Vagina (tissue), 2 donors: ENCODE data around the gene HSPA5. TPM values are rescaled to one million over a fixed set of nuclear protein-coding genes. Genes with fewer than 3 reads are reported as not detected.

Experiments used
- DNase-seq, 2 donors: peaks; one replicate each; pipeline ENCODE4 v3.0.0-alpha.2; 2017; ENCODE audit errors: extremely low spot score in 2 of 2
- H3K27ac ChIP-seq: fragments of 200-600 bp; sonication (generic); one replicate; pipeline ENCODE4 v1.5.1; 2019
- H3K27me3 ChIP-seq: fragments of 200-600 bp; sonication (generic); one replicate; pipeline ENCODE4 v1.5.1; 2019
- H3K36me3 ChIP-seq, 2 donors: fragments of 200-600 bp; sonication (generic); one replicate each; pipeline ENCODE4 v1.5.1; 2017 to 2019
- H3K4me1 ChIP-seq: fragments of 200-600 bp; sonication (generic); one replicate; pipeline ENCODE4 v1.5.1; 2019
- H3K4me3 ChIP-seq, 2 donors: fragments of 200-600 bp; sonication (generic); 1 replicate in 1 of 2; 2 replicates in 1 of 2; pipeline ENCODE4 v1.5.1; 2016 to 2019
- H3K9me3 ChIP-seq: fragments of 200-600 bp; sonication (generic); one replicate; pipeline ENCODE4 v1.5.1; 2019
- POLR2A ChIP-seq, 2 donors: fragments of 450-650 bp; IDR thresholded peaks; one replicate each; pipeline ENCODE4 v1.6.1; 2017; ENCODE audit warnings: antibody characterized with exemption in 2 of 2, mild to moderate bottlenecking in 2 of 2, moderate library complexity in 2 of 2
- POLR2AphosphoS5 ChIP-seq, 2 donors: sonication (generic); formaldehyde crosslinking; IDR thresholded peaks; one replicate each; pipeline ENCODE4 v1.9.0; 2017; ENCODE audit warnings: antibody characterized with exemption in 2 of 2, mild to moderate bottlenecking in 2 of 2, low read depth in 1 of 2; ENCODE audit not compliant: insufficient read depth in 1 of 2
- intact Hi-C: fragments of 100-400 bp; cut with DNase I; formaldehyde crosslinking; loops from one replicate; pipeline ENCODE4 v1.15.1; 2023
- total RNA-seq: library from RNA; depleted of rRNA; stranded (reverse); fragments of >200 nt; gene quantifications from one replicate; pipeline ENCODE4 v1.2.3, GENCODE V29; 2016
- TF ChIP-seq, protein P1 (sequence below), 3 experiments: fragments of 450-650 bp in 2 of 3; fragments of 200-600 bp in 1 of 3; sonication (generic) in 1 of 3; IDR thresholded peaks; one replicate each; pipeline ENCODE4 v1.5.1; 2017 to 2019; ENCODE audit warnings: antibody characterized with exemption in 3 of 3, mild to moderate bottlenecking in 2 of 3, moderate library complexity in 2 of 3

The HSPA5 gene
- total RNA-seq, 1 donor from 2014 or later = 88.4 TPM

DNA sequence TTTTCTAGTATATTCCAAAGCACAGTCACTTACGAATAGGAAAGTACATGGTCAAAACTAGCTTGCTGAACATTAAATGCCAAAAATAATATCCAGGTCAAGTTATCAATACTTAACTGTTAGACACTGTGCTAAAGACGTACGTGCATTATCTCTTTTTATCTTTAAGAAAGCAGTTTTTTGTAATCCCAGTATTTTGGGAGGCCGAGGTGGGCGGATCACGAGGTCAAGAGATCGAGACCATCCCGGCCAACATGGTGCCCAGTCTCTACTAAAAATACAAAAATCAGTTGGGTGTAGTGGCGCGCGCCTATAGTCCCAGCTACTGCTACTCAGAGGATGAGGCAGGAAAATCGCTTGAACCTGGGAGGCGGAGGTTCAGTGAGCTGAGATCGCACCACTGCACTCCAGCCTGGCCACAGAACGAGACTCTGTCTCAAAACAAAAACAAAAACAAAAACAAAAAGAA, 2.7 kb upstream of the HSPA5 start:
- intact Hi-C loops = loop anchor here (10.0 kb wide), 1 partner anchor 59 kb away; the partner anchor contains the start of gene PPP6C
- Histone ChIP-seq H3K4me3 (no peak overlapping the region), H3K36me3 (peaks cover under 1 to 8% of the 10 kb centered on the region in 2 donors), H3K27ac (no peak overlapping the region), H3K4me1 (peaks cover 25% of the 10 kb centered on the region), H3K9me3 (no peaks in the 10 kb centered on the region), H3K27me3 (no peaks in the 10 kb centered on the region)
- no peak for DNase-seq
- TF ChIP-seq, protein P1, sequence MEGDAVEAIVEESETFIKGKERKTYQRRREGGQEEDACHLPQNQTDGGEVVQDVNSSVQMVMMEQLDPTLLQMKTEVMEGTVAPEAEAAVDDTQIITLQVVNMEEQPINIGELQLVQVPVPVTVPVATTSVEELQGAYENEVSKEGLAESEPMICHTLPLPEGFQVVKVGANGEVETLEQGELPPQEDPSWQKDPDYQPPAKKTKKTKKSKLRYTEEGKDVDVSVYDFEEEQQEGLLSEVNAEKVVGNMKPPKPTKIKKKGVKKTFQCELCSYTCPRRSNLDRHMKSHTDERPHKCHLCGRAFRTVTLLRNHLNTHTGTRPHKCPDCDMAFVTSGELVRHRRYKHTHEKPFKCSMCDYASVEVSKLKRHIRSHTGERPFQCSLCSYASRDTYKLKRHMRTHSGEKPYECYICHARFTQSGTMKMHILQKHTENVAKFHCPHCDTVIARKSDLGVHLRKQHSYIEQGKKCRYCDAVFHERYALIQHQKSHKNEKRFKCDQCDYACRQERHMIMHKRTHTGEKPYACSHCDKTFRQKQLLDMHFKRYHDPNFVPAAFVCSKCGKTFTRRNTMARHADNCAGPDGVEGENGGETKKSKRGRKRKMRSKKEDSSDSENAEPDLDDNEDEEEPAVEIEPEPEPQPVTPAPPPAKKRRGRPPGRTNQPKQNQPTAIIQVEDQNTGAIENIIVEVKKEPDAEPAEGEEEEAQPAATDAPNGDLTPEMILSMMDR (IDR thresholded peaks at IDR 0.05) = no peak
- no peak for TF ChIP-seq POLR2AphosphoS5 (IDR thresholded peaks at IDR 0.05; ENCODE audit: insufficient read depth in 1 of 2, low read depth in 1 of 2)
- no peak for TF ChIP-seq POLR2A (IDR thresholded peaks at IDR 0.05)

DNA sequence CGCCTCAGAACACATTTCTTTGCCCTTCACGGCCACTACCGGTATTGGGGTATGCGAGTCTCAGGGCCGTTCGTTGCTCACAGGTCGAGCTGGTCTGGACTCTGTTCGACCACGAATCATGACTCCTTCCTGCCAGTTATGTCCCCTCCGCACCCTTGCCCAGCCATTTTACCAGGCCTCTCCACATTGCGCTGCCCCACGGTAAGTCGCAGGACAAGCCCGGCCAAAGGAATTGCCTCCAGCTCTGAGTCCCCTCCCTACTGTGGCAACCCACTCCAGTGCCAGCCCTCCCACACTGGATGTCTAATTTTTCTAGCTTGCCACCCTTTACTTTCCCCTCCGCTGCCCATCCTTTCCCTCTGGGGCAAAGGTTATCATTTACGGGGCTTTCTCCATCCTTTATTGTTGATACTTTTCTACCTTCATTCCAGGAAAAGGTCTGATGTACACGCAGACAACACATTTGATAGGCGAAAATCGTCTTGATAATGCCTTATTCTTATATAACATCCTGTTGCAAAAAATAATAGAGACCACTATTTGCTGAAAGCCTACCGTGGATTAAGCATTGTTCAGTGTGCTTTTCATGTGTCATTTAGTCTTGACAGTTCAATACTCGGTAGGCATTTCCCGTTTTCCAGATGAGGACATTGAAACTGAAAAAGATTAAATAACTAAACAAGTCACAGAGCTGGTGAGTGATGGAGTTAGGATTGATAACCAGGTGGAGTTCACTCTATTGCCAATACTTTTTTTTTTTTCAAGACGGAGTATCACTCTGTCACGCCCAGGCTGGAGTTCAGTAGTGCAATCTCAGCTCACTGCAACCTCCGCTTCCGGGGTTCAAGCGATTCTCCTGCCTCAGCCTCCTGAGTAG, 958 bp upstream of the HSPA5 start:
- TF ChIP-seq POLR2A (IDR thresholded peaks at IDR 0.05) (no peak), POLR2AphosphoS5 (IDR thresholded peaks at IDR 0.05; ENCODE audit: insufficient read depth in 1 of 2, low read depth in 1 of 2) (no peak)
- TF ChIP-seq, protein P1 (IDR thresholded peaks at IDR 0.05) = no peak
- no peaks in the 10 kb centered on the region for H3K9me3 ChIP-seq
- peaks cover 43% of the 10 kb centered on the region for H3K4me1 ChIP-seq
- no peaks in the 10 kb centered on the region for H3K27me3 ChIP-seq
- peak overlapping the region; percentile 88 to 96 for H3K4me3 ChIP-seq
- H3K36me3 ChIP-seq = peaks cover 3 to 25% of the 10 kb centered on the region in 2 donors
- H3K27ac ChIP-seq = peak overlapping the region; percentile 97
- intact Hi-C loops = loop anchor here (10.0 kb wide), 1 partner anchor 57 kb away; the partner anchor contains the start of gene PPP6C
- DNase-seq = no peak

DNA sequence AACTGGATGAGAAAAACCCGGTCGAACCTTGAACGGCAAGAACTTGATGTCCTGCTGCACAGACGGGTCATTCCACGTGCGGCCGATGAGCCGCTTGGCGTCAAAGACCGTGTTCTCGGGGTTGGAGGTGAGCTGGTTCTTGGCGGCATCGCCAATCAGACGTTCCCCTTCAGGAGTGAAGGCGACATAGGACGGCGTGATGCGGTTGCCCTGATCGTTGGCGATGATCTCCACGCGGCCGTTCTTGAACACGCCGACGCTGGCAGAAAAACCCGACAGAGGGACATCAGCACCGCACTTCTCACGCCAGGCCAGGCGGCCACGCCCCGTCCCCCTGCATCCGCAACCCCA, 519 bp downstream of the HSPA5 start:
- Histone ChIP-seq H3K36me3 (peaks cover 3 to 40% of the 10 kb centered on the region in 2 donors), H3K9me3 (no peaks in the 10 kb centered on the region), H3K4me3 (peak overlapping the region; percentile 88 to 96), H3K27ac (peak overlapping the region; percentile 90), H3K4me1 (peaks cover 56% of the 10 kb centered on the region), H3K27me3 (no peaks in the 10 kb centered on the region)
- intact Hi-C loops = loop anchor here (10.0 kb wide), 1 partner anchor 56 kb away; the partner anchor contains the start of gene PPP6C
- no peak for TF ChIP-seq POLR2A (IDR thresholded peaks at IDR 0.05)
- TF ChIP-seq, protein P1 (IDR thresholded peaks at IDR 0.05) = no peak
- TF ChIP-seq POLR2AphosphoS5 (IDR thresholded peaks at IDR 0.05; ENCODE audit: insufficient read depth in 1 of 2, low read depth in 1 of 2) = no peak
- DNase-seq = no peak

DNA sequence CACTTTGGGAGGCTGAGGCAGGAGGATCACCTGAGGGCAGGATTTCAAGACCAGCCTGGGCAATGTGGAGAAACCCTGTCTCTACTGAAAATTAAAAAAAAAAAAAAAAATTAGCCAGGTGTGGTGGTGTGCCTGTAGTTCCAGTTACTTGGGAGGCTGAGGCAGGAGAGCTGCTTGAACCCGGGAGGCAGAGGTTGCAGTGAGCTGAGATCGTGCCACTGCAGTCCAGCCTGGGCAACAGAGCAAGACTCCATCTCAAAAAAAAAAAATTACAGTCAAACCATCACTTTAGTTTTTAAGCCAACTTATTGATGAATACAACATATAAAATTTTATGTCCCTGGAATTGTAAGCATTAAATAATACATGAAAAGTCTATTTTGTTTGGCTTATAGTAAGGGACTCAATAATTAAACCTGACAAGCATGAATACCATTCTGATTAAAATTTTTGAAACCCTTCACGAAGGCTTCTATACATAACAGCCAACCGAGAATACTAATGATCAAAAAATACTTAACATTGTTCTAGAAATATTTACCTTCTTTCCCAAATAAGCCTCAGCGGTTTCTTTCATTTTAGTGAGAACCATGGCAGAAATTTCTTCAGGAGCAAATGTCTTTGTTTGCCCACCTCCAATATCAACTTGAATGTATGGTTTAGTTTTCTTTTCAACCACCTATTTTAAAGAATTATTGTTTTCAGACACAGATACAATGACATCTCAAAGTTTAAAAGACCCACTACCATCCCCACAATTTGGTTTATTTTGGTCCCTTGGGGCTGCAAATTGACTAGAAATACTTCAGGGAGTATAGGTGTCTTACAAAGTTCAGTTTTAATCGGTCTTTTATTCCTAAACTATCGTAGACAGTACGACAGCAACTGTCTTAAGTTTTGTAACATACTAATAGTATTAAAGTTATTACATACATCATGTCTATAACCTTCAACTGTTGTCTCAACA, 1.2 kb downstream of the HSPA5 start:
- TF ChIP-seq, protein P1 (IDR thresholded peaks at IDR 0.05) = no peak
- TF ChIP-seq POLR2A (IDR thresholded peaks at IDR 0.05) (no peak), POLR2AphosphoS5 (IDR thresholded peaks at IDR 0.05; ENCODE audit: insufficient read depth in 1 of 2, low read depth in 1 of 2) (no peak)
- no peak for DNase-seq
- peak overlapping the region; percentile 88 to 96 for H3K4me3 ChIP-seq
- H3K36me3 ChIP-seq = peaks cover 3 to 47% of the 10 kb centered on the region in 2 donors
- H3K27ac ChIP-seq = peak overlapping the region; percentile 90
- no peaks in the 10 kb centered on the region for H3K9me3 ChIP-seq
- H3K4me1 ChIP-seq = peaks cover 63% of the 10 kb centered on the region
- H3K27me3 ChIP-seq = no peaks in the 10 kb centered on the region
- intact Hi-C loops = loop anchor here (10.0 kb wide), 1 partner anchor 55 kb away; the partner anchor contains the start of gene PPP6C
